SK-N-SH (cell line): ENCODE data around the gene RBL2. TPM values are rescaled to one million over a fixed set of nuclear protein-coding genes. Genes with fewer than 3 reads are reported as not detected.

Experiments used
- CTCF ChIA-PET: fragments of 300-600, 350-600 bp; formaldehyde crosslinking; extraction: SDS; loops from one replicate; lab custom pipeline; 2021; lab: Yijun Ruan, JAX
- POLR2A ChIA-PET: fragments of 350-600 bp; sonication (Branson Sonifier 250); formaldehyde crosslinking; extraction: SDS; loops from one replicate; lab custom pipeline; 2020; ENCODE audit warnings: antibody characterized with exemption, inconsistent platforms; lab: Yijun Ruan, JAX
- DNase-seq: peaks from one replicate; pipeline ENCODE4 v3.0.0; 2012
- H2AFZ ChIP-seq: fragments of 200-600 bp; sonication (generic); 2 replicates; pipeline ENCODE4 v1.8.1; 2016; ENCODE audit warnings: antibody characterized with exemption, mild to moderate bottlenecking, low read depth
- H3F3A ChIP-seq: fragments of 200-600 bp; sonication (generic); replicated peaks from 2 replicates; pipeline ENCODE3; 2016; ENCODE audit warnings: antibody characterized with exemption, mild to moderate bottlenecking; ENCODE audit not compliant: insufficient read depth
- H3K27ac ChIP-seq, 2 experiments: fragments of 200-500 bp in 1 of 2; fragments of 200-600 bp in 1 of 2; sonication (Bioruptor generic) in 1 of 2; sonication (generic), shearing (Covaris generic) in 1 of 2; 2 replicates each; pipeline versions ENCODE4 v1.5.1 to v1.6.1; 2014 to 2016; ENCODE audit warnings: low read depth in 2 of 2, inconsistent platforms in 1 of 2, low read length in 1 of 2, mild to moderate bottlenecking in 1 of 2, mixed read lengths in 1 of 2
- H3K27me3 ChIP-seq: fragments of 200-600 bp; sonication (generic), shearing (Covaris generic); 2 replicates; pipeline ENCODE4 v1.6.1; 2016; ENCODE audit warnings: mixed run types; ENCODE audit not compliant: insufficient read depth
- H3K36me3 ChIP-seq, 2 experiments: fragments of 200-500 bp in 1 of 2; fragments of 200-600 bp in 1 of 2; sonication (Bioruptor generic) in 1 of 2; sonication (generic) in 1 of 2; replicated peaks in 1 of 2; 2 replicates each; pipeline versions ENCODE3 to v1.5.1; 2014 to 2016; ENCODE audit warnings: low read length in 1 of 2, mild to moderate bottlenecking in 1 of 2; ENCODE audit not compliant: insufficient read depth in 2 of 2, control insufficient read depth in 1 of 2
- H3K4me1 ChIP-seq, 2 experiments: fragments of 200-500 bp in 1 of 2; fragments of 200-600 bp in 1 of 2; sonication (Bioruptor generic) in 1 of 2; sonication (generic), shearing (Covaris generic) in 1 of 2; 2 replicates each; pipeline versions ENCODE4 v1.5.1 to v1.6.1; 2014 to 2016; ENCODE audit warnings: low read depth in 1 of 2, low read length in 1 of 2, mixed run types in 1 of 2; ENCODE audit not compliant: insufficient read depth in 2 of 2, control insufficient read depth in 1 of 2
- H3K4me2 ChIP-seq: fragments of 200-600 bp; sonication (generic), shearing (Covaris generic); 2 replicates; pipeline ENCODE4 v1.6.1; 2017; ENCODE audit warnings: mixed run types
- H3K4me3 ChIP-seq, 2 experiments: fragments of 200-500 bp in 1 of 2; fragments of 200-600 bp in 1 of 2; sonication (Bioruptor generic) in 1 of 2; sonication (generic), shearing (Covaris generic) in 1 of 2; 2 replicates each; pipeline versions ENCODE4 v1.5.1 to v1.8.1; 2014 to 2016; ENCODE audit warnings: low read depth in 2 of 2, inconsistent platforms in 1 of 2, low read length in 1 of 2, mild to moderate bottlenecking in 1 of 2, mixed read lengths in 1 of 2, moderate library complexity in 1 of 2
- H3K79me2 ChIP-seq: fragments of 200-600 bp; sonication (generic); 2 replicates; pipeline ENCODE4 v1.8.1; 2017; ENCODE audit warnings: mild to moderate bottlenecking; ENCODE audit not compliant: insufficient read depth
- H3K9ac ChIP-seq: fragments of 200-600 bp; sonication (generic); 2 replicates; pipeline ENCODE4 v1.6.1; 2017; ENCODE audit warnings: mixed run types
- H3K9me2 ChIP-seq: fragments of 200-600 bp; sonication (generic); 2 replicates; pipeline ENCODE4 v1.6.1; 2017; ENCODE audit warnings: mixed run types
- H3K9me3 ChIP-seq: fragments of 200-600 bp; sonication (generic); 2 replicates; pipeline ENCODE4 v1.6.1; 2017; ENCODE audit warnings: mixed run types, mild to moderate bottlenecking, moderate library complexity
- H4K20me1 ChIP-seq: fragments of 200-600 bp; sonication (generic); 2 replicates; pipeline ENCODE4 v1.6.1; 2017; ENCODE audit warnings: mild to moderate bottlenecking, mixed run types; ENCODE audit not compliant: insufficient read depth
- EZH2phosphoT487 ChIP-seq: fragments of 200-600 bp; sonication (generic); IDR thresholded peaks from 2 replicates; pipeline ENCODE4 v1.6.1; 2017; ENCODE audit warnings: low read depth, mixed run types, mild to moderate bottlenecking, antibody characterized with exemption, moderate library complexity, borderline replicate concordance
- GABPA ChIP-seq: IDR thresholded peaks from 2 replicates; pipeline ENCODE4 v1.4.0; 2012; ENCODE audit warnings: low read depth, mild to moderate bottlenecking
- GATA2 ChIP-seq: sonication (generic); formaldehyde crosslinking; IDR thresholded peaks from 2 replicates; pipeline ENCODE4 v1.5.0; 2020; ENCODE audit warnings: mild to moderate bottlenecking, missing genetic modification reagents
- POLR2AphosphoS5 ChIP-seq: IDR thresholded peaks from 2 replicates; pipeline ENCODE4 v1.6.1; 2012; ENCODE audit warnings: low read depth, low read length
- RAD21 ChIP-seq: IDR thresholded peaks from 2 replicates; pipeline ENCODE4 v1.6.1; 2012; ENCODE audit warnings: mild to moderate bottlenecking, low read length
- REST ChIP-seq: IDR thresholded peaks from 2 replicates; pipeline ENCODE4 v1.6.1; 2012; ENCODE audit warnings: mild to moderate bottlenecking, low read depth, low read length, moderate library complexity
- RXRA ChIP-seq: IDR thresholded peaks from 2 replicates; pipeline ENCODE4 v1.4.0; 2012; ENCODE audit warnings: low read depth, mild to moderate bottlenecking, borderline replicate concordance
- SMC3 ChIP-seq: IDR thresholded peaks from 2 replicates; pipeline ENCODE4 v1.6.1; 2012; ENCODE audit warnings: low read depth, low read length, improper control_type of control experiment
- TAF1 ChIP-seq: IDR thresholded peaks from 2 replicates; pipeline ENCODE4 v1.6.1; 2012; ENCODE audit warnings: low read depth, mild to moderate bottlenecking, low read length, moderate library complexity, borderline replicate concordance
- TCF12 ChIP-seq: IDR thresholded peaks from 2 replicates; pipeline ENCODE4 v1.4.0; 2012
- WGBS: methylation state at CpG from one replicate; pipeline ENCODE4 v1.1.6; 2017; ENCODE audit warnings: low lambda C conversion rate; 5-methylcytosine and 5-hydroxymethylcytosine counted together
- polyA plus RNA-seq, 3 experiments: library from polyadenylated mRNA; depleted of rRNA; stranded (reverse); fragments of >200 nt; gene quantifications; 2 replicates each; pipeline ENCODE4 v1.2.3, GENCODE V29; 2012
- TF ChIP-seq, protein P1 (sequence below): IDR thresholded peaks from 2 replicates; pipeline ENCODE4 v1.4.0; 2012; ENCODE audit warnings: low read depth, borderline replicate concordance

The RBL2 gene
- polyA plus RNA-seq, 1 of the 3 experiments (the other 2 are of a cell fraction) = 28.0 TPM

GRCh38 chr16:53498984-53499383 is 64.7 kb downstream of the RBL2 start:
- Histone ChIP-seq H3K27ac (no peak overlapping the region), H3K9ac (no peak overlapping the region), H4K20me1 (no peaks in the 10 kb centered on the region), H3F3A (no peaks in the 10 kb centered on the region), H3K36me3 (peaks cover 23 to 42% of the 10 kb centered on the region in 2 experiments), H3K4me2 (no peak overlapping the region), H3K79me2 (peaks cover 13% of the 10 kb centered on the region), H3K9me3 (no peaks in the 10 kb centered on the region), H3K4me3 (no peak overlapping the region), H3K9me2 (no peaks in the 10 kb centered on the region), H3K27me3 (no peaks in the 10 kb centered on the region), H3K4me1 (peaks cover under 1 to 11% of the 10 kb centered on the region in 2 experiments; a peak in 3 of 4 replicates), H2AFZ (no peak overlapping the region)
- ChIA-PET CTCF (interaction anchor here (0.6 to 1.6 kb wide), 2 partner anchors 11 to 211 kb away, joined by 4 to 5 read pairs; no protein-coding TSS in a partner anchor), POLR2A (no interaction called here)
- DNase-seq = no peak
- WGBS = 92% methylated on average over 4 of the region's 4 CpGs
- TF ChIP-seq POLR2AphosphoS5 = no peak
- no peak for TF ChIP-seq GATA2 (CRISPR knock-in tag)
- no peak for TF ChIP-seq RXRA
- TF ChIP-seq EZH2phosphoT487 = no peak
- TF ChIP-seq REST = no peak

- Histone ChIP-seq H3K79me2 (peaks cover 13% of the 10 kb centered on the region), H3K9ac (no peak overlapping the region), H3K9me3 (no peaks in the 10 kb centered on the region), H3K4me1 (peaks cover 7 to 23% of the 10 kb centered on the region in 2 experiments), H2AFZ (no peak overlapping the region), H3K9me2 (no peaks in the 10 kb centered on the region), H3K4me3 (peak overlapping the region in 1 of 2 experiments; percentile 88; a peak in 3 of 4 replicates), H4K20me1 (no peaks in the 10 kb centered on the region), H3K27me3 (no peaks in the 10 kb centered on the region), H3K4me2 (peak overlapping the region; percentile 89), H3K27ac (no peak overlapping the region), H3K36me3 (peaks cover 7 to 19% of the 10 kb centered on the region in 2 experiments), H3F3A (no peaks in the 10 kb centered on the region)
- POLR2A ChIA-PET = no interaction called here
- DNase-seq = no peak
- 85% methylated on average over 9 of the region's 9 CpGs for WGBS
- CTCF ChIA-PET = interaction anchor here (1.2 kb wide), 1 partner anchor 11 kb away, joined by 4 read pairs; no protein-coding TSS in a partner anchor
- TF ChIP-seq RAD21 = no peak
- TF ChIP-seq SMC3 = no peak
- no peak for TF ChIP-seq GABPA
- no peak for TF ChIP-seq TAF1
- TF ChIP-seq, protein P1, sequence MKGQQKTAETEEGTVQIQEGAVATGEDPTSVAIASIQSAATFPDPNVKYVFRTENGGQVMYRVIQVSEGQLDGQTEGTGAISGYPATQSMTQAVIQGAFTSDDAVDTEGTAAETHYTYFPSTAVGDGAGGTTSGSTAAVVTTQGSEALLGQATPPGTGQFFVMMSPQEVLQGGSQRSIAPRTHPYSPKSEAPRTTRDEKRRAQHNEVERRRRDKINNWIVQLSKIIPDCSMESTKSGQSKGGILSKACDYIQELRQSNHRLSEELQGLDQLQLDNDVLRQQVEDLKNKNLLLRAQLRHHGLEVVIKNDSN = no peak
- no peak for TF ChIP-seq TCF12
Measured at GRCh38 chr16:53501216-53501859, 67.1 kb downstream of the RBL2 start.
